ENCODE data around the gene GTF2F2.

DNA sequence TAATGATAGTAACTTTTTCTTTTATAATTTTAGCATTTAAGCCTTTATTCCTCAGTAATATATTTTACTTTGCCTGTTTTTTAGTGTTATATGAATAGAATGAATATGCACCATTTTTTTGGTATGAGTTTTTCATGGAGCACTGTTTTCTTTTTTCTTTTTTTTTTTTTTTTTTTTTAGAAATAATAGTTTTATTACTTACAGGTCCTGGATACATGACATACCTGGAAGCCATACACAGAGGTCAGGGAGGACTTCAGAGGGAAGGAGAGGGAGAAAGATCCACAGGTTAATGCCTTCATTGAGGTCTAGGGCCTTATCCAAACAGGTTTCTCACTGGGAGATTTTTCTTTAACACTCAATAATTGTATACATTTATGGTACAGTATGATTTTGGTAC is 54.2 kb downstream of the GTF2F2 start:
- TF ChIP-seq, protein P1, sequence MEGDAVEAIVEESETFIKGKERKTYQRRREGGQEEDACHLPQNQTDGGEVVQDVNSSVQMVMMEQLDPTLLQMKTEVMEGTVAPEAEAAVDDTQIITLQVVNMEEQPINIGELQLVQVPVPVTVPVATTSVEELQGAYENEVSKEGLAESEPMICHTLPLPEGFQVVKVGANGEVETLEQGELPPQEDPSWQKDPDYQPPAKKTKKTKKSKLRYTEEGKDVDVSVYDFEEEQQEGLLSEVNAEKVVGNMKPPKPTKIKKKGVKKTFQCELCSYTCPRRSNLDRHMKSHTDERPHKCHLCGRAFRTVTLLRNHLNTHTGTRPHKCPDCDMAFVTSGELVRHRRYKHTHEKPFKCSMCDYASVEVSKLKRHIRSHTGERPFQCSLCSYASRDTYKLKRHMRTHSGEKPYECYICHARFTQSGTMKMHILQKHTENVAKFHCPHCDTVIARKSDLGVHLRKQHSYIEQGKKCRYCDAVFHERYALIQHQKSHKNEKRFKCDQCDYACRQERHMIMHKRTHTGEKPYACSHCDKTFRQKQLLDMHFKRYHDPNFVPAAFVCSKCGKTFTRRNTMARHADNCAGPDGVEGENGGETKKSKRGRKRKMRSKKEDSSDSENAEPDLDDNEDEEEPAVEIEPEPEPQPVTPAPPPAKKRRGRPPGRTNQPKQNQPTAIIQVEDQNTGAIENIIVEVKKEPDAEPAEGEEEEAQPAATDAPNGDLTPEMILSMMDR (conservative IDR thresholded peaks at IDR 0.05), result no peak
- TF ChIP-seq ZFX (IDR thresholded peaks at IDR 0.05), result no peak

Measured in C4-2B (cell line).